Measurements from ENCODE around the gene SLC5A11. TPM values are rescaled to one million over a fixed set of nuclear protein-coding genes. Genes with fewer than 3 reads are reported as not detected.
"Not testable (repeated sequence)": the region's sequence is repeated elsewhere in the genome, so short reads cannot be mapped to it uniquely, and the experiment has no call there.

SLC5A11 gene
- total and polyA plus RNA-seq, 3 donors from 2014 or later = 0.39 to 1.3 (median 0.78) TPM

DNA sequence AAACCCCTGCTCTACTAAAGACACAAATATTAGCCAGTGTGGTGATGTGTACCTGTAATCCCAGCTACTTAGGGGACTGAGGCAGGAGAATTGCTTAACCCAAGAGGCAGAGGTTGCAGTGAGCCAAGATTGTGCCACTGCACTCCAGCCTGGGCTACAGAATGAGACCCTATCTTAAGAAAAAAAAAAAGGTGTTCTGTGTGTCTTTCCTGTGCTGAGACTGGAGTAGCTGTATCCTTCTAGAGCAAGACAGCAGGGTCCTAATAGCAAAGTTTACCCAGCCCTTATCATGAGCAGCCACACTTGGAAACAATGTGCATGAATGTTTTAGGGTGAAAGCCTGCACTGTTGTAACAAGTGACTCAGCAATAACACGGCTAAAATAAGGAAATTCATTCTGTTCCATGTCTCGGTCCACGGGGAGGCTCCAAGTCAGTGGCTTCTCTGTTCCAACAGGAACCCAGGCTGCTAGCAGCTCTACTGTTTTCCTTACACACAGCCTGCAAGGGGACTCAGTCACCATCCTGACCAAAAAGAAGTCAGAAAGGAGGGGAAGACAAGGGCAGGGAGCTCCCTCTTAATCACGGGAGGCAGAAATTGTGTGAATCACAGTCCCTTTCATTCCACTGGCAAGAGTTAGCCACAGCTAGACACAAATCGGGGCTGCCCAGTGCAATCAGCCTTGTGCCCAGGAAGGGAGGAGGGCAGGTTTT is 7.1 kb upstream of the SLC5A11 start:
- Histone ChIP-seq H3K27me3 (no peaks in the 10 kb centered on the region), H3K9me3 (no peaks in the 10 kb centered on the region), H3K4me1 (peaks cover 22% of the 10 kb centered on the region), H3K27ac (peak overlapping the region; percentile 59 to 67), H3K36me3 (ENCODE audit: low read depth, missing control alignments) (no peaks in the 10 kb centered on the region), H3K4me3 (no peak overlapping the region)
- peak; percentile 80 for DNase-seq
- no peak for TF ChIP-seq POLR2A (IDR thresholded peaks at IDR 0.05)
- TF ChIP-seq CTCF (IDR thresholded peaks at IDR 0.05) = no peak
- intact Hi-C loops (cut with DNase I; ENCODE audit: low total_unique reads) = no loop called here
- 23% methylated on average over 5 of the region's 5 CpGs for WGBS, 2 donors

DNA sequence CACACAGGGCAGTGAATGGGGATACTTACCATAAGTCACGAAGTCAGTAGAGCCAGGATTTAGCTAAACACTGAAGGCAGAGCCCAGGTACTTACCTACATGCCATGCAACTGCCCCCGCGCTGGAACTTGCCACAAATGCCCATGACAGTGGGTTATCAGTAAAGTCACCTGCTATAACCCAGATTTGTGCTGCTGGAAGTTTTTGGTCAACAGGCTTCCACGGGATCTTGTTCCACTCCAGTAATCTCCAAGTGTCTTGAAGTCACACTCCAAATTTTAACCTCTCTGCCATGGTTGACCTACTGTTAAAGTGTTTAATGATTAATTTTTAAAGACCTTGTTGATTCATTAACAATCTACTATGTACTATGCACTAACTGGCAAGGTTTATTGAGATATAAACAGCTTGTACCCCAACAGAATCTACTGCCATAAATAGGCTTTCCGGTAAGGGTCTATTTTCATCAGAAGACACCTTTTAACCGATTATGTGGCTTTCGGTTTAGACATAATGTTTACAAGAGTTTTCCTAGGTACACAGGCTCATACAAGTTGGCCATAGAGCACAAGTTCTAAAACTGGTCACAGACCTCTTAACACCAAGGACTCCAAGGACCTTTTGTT is 6.3 kb upstream of the SLC5A11 start:
- 85 to 91% methylated on average over 7 of the region's 7 CpGs for WGBS, 2 donors
- H3K4me1 ChIP-seq = peaks cover 22% of the 10 kb centered on the region
- no peak overlapping the region for H3K4me3 ChIP-seq
- no peaks in the 10 kb centered on the region for H3K36me3 ChIP-seq (ENCODE audit: low read depth, missing control alignments)
- intact Hi-C loops (cut with DNase I; ENCODE audit: low total_unique reads) = no loop called here
- no peak for DNase-seq
- TF ChIP-seq POLR2A (IDR thresholded peaks at IDR 0.05) (no peak), CTCF (IDR thresholded peaks at IDR 0.05) (no peak)
- no peaks in the 10 kb centered on the region for H3K27me3 ChIP-seq
- H3K27ac ChIP-seq = peak overlapping the region; percentile 59 to 67
- H3K9me3 ChIP-seq = no peaks in the 10 kb centered on the region

GRCh38 chr16:24841291-24841690 is 4.5 kb upstream of the SLC5A11 start:
- DNase-seq = no peak
- H3K36me3 ChIP-seq (ENCODE audit: low read depth, missing control alignments) = no peaks in the 10 kb centered on the region
- no peak for TF ChIP-seq CTCF (IDR thresholded peaks at IDR 0.05)
- H3K9me3 ChIP-seq = no peaks in the 10 kb centered on the region
- intact Hi-C loops (cut with DNase I; ENCODE audit: low total_unique reads) = no loop called here
- no peaks in the 10 kb centered on the region for H3K27me3 ChIP-seq
- peaks cover 22% of the 10 kb centered on the region for H3K4me1 ChIP-seq
- no peak overlapping the region for H3K4me3 ChIP-seq
- H3K27ac ChIP-seq = peak overlapping the region in 1 of 2 donors; percentile 30

DNA sequence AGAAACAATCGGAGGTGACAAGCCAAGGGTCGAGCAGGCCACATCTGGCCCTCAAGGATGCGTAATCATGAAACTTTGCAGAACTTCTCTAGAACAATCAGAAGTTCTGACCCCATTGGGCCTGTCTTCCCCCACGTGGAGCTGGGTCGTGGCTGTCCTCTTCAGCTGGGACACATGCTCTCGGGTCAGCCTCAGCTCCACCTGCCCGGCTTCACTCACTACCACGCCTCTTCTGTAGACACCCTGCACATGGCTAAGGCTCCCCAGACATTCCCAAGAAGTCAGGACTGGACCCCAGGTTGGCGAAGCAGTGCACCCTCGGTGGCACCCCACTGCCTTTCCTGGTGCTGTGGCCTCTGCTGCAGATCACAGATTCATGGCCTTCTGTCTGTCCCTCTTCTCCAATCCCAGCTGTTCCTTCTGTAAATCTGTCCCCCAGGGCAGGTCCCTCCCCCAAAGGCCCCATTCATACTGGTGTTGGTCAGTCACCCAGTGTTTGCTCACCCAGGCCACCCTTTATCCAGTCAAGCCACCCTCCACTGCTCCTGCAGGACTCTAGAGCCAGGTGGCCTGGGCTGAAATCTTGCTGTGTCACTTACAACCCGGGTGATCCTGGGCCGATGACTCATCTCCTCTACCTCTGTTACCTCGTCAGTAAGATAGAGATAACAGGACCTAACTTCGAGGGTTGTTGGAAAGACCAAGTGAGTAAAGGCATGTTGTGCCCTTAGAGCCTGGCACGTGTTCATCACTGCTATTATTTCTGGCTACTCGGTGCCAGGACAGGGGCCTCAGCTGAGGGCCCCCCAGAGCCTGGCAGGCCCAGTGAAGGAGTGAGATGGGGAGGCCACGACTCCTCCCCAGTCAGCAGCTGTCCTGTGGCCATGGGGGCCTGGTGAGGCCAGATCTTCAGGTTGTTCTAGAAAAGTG is 1.4 kb upstream of the SLC5A11 start:
- no peak for TF ChIP-seq POLR2A (IDR thresholded peaks at IDR 0.05)
- no peak for TF ChIP-seq CTCF (IDR thresholded peaks at IDR 0.05)
- 83 to 89% methylated on average over 15 to 17 of the region's 17 CpGs for WGBS, 2 donors
- no peaks in the 10 kb centered on the region for H3K36me3 ChIP-seq (ENCODE audit: low read depth, missing control alignments)
- intact Hi-C loops (cut with DNase I; ENCODE audit: low total_unique reads) = no loop called here
- H3K27me3 ChIP-seq = no peaks in the 10 kb centered on the region
- peaks cover 10% of the 10 kb centered on the region for H3K4me1 ChIP-seq
- no peak overlapping the region for H3K4me3 ChIP-seq
- DNase-seq = no peak
- H3K27ac ChIP-seq = no peak overlapping the region
- H3K9me3 ChIP-seq = no peaks in the 10 kb centered on the region

GRCh38 chr16:24845031-24845365 is 765 bp upstream of the SLC5A11 start:
- 95 to 100% methylated on average over 2 of the region's 2 CpGs for WGBS, 2 donors

More at GRCh38 chr16:24845031-24845365, 765 bp upstream of the SLC5A11 start:
- DNase-seq; H3K9me3 ChIP-seq; H3K4me1 ChIP-seq; H3K4me3 ChIP-seq; intact Hi-C loops (cut with DNase I; ENCODE audit: low total_unique reads); H3K36me3 ChIP-seq (ENCODE audit: low read depth, missing control alignments); H3K27me3 ChIP-seq; H3K27ac ChIP-seq: not testable (repeated sequence)

Data from testis (tissue), 3 donors.